ENCODE results near the gene ZNF423. TPM values are rescaled to one million over a fixed set of nuclear protein-coding genes. Genes with fewer than 3 reads are reported as not detected.

ZNF423 gene
- total and polyA plus RNA-seq, 2 experiments from 2014 or later: 14.9 to 41.8 TPM

- no peak overlapping the region for H2AFZ ChIP-seq
- H3K9me3 Mint-ChIP-seq: no peaks in the 10 kb centered on the region
Observed at GRCh38 chr16:49505556-49505955, 350.4 kb downstream of the ZNF423 start.

More at GRCh38 chr16:49505556-49505955, 350.4 kb downstream of the ZNF423 start:
- ATAC-seq (no peak), DNase-seq (ENCODE audit: low spot score) (no peak)
- H3K4me1 ChIP-seq (ENCODE audit: insufficient read depth): no peaks in the 10 kb centered on the region
- no peak overlapping the region for H3K4me3 ChIP-seq
- no peaks in the 10 kb centered on the region for H4K20me1 ChIP-seq (replicated peaks; ENCODE audit: insufficient read depth)
- no peaks in the 10 kb centered on the region for H3F3A ChIP-seq (replicated peaks; ENCODE audit: low read depth)
- no peak overlapping the region for H3K27ac Mint-ChIP-seq
- H3K36me3 Mint-ChIP-seq (ENCODE audit: low read depth): no peaks in the 10 kb centered on the region
- H3K4me3 Mint-ChIP-seq: no peak overlapping the region
- no peaks in the 10 kb centered on the region for H3K9me2 ChIP-seq (ENCODE audit: insufficient read depth)
- H3K36me3 ChIP-seq (ENCODE audit: insufficient read depth): no peaks in the 10 kb centered on the region
- H3K27me3 Mint-ChIP-seq (ENCODE audit: insufficient read depth, low read depth, poor library complexity): no peaks in the 10 kb centered on the region
- H3K4me2 ChIP-seq: no peak overlapping the region
- no peak for TF ChIP-seq NANOG (IDR thresholded peaks at IDR 0.05; ENCODE audit: borderline replicate concordance)
- TF ChIP-seq REST (IDR thresholded peaks at IDR 0.05; ENCODE audit: unreplicated experiment): no peak
- TF ChIP-seq STAT1 (IDR thresholded peaks at IDR 0.05; ENCODE audit: unreplicated experiment): no peak
- no peak for TF ChIP-seq ZNF114 (CRISPR knock-in tag; IDR thresholded peaks at IDR 0.05)
- TF ChIP-seq CTCF (conservative IDR thresholded peaks at IDR 0.05; ENCODE audit: low read depth in 2 of 2): no peak
- TF ChIP-seq ZNF462 (CRISPR knock-in tag; IDR thresholded peaks at IDR 0.05): no peak
- no peak for TF ChIP-seq POLR2AphosphoS5 (IDR thresholded peaks at IDR 0.05; ENCODE audit: low read depth)
- no peak for TF ChIP-seq ETS1 (IDR thresholded peaks at IDR 0.05)
- no peak for TF ChIP-seq JUNB (IDR thresholded peaks at IDR 0.05; ENCODE audit: unreplicated experiment)
- TF ChIP-seq CREB1 (CRISPR knock-in tag; IDR thresholded peaks at IDR 0.05; ENCODE audit: low read depth): no peak
- TF ChIP-seq EZH2 (IDR thresholded peaks at IDR 0.05; ENCODE audit: low read depth, unreplicated experiment): no peak
- TF ChIP-seq EZH2phosphoT487 (IDR thresholded peaks at IDR 0.05; ENCODE audit: unreplicated experiment): no peak
- TF ChIP-seq ZNF331 (CRISPR knock-in tag; IDR thresholded peaks at IDR 0.05; ENCODE audit: low read depth): no peak
- no peaks in the 10 kb centered on the region for H3K79me2 ChIP-seq (replicated peaks; ENCODE audit: insufficient read depth)
- H3K27ac ChIP-seq (ENCODE audit: low read depth): no peak overlapping the region
- H3K27me3 ChIP-seq (ENCODE audit: insufficient read depth): no peaks in the 10 kb centered on the region
- H3K4me1 Mint-ChIP-seq: no peaks in the 10 kb centered on the region
